Kidney epithelial cell (primary cell): ENCODE data around the gene HIC1. TPM values are rescaled to one million over a fixed set of nuclear protein-coding genes. Genes with fewer than 3 reads are reported as not detected.

ENCODE experiments used
- DNase-seq: peaks from one replicate; pipeline ENCODE4 v3.0.0-alpha.2; 2010; ENCODE audit warnings: low read depth
- H3K27me3 ChIP-seq: 2 replicates; pipeline ENCODE4 v1.6.0; 2011; ENCODE audit warnings: low read length; ENCODE audit not compliant: control insufficient read depth, insufficient read depth
- H3K36me3 ChIP-seq: 2 replicates; pipeline ENCODE4 v1.5.1; 2011; ENCODE audit warnings: low read length; ENCODE audit not compliant: control insufficient read depth, insufficient read depth
- H3K4me3 ChIP-seq: 2 replicates; pipeline ENCODE4 v1.5.1; 2011; ENCODE audit warnings: low read depth, mild to moderate bottlenecking, control low read depth, low read length
- CTCF ChIP-seq: IDR thresholded peaks from 2 replicates; pipeline ENCODE4 v1.5.1; 2011; ENCODE audit warnings: mild to moderate bottlenecking, moderate library complexity, low read length, control low read depth, inconsistent platforms; ENCODE audit not compliant: insufficient read depth, poor library complexity, severe bottlenecking
- total RNA-seq: library from RNA; depleted of rRNA; stranded (reverse); fragments of >200 nt; gene quantifications from 2 replicates; pipeline ENCODE4 v1.2.3, GENCODE V29; 2015

The HIC1 gene
- total RNA-seq, 1 donor from 2014 or later = 11.9 TPM

- H3K36me3 ChIP-seq = no peaks in the 10 kb centered on the region
- DNase-seq = no peak
- H3K27me3 ChIP-seq = no peaks in the 10 kb centered on the region
- no peak overlapping the region for H3K4me3 ChIP-seq
- no peak for TF ChIP-seq CTCF
Observed at GRCh38 chr17:2102931-2103809, 48.3 kb downstream of the HIC1 start.

- no peaks in the 10 kb centered on the region for H3K27me3 ChIP-seq
- H3K36me3 ChIP-seq = no peaks in the 10 kb centered on the region
- no peak for DNase-seq
- no peak for TF ChIP-seq CTCF
- H3K4me3 ChIP-seq = no peak overlapping the region
Observed at GRCh38 chr17:2105663-2106062, 50.8 kb downstream of the HIC1 start.

GRCh38 chr17:2106308-2106955, 51.5 kb downstream of the HIC1 start:
- no peak for DNase-seq
- no peaks in the 10 kb centered on the region for H3K27me3 ChIP-seq

GRCh38 chr17:2107050-2107449, 52.1 kb downstream of the HIC1 start:
- no peak for TF ChIP-seq CTCF
- H3K27me3 ChIP-seq = no peaks in the 10 kb centered on the region

More at GRCh38 chr17:2106308-2106955, 51.5 kb downstream of the HIC1 start:
- no peak for TF ChIP-seq CTCF
- Histone ChIP-seq H3K4me3 (no peak overlapping the region), H3K36me3 (no peaks in the 10 kb centered on the region)

GRCh38 chr17:2107506-2107905, 52.6 kb downstream of the HIC1 start:
- H3K4me3 ChIP-seq = no peak overlapping the region
- H3K36me3 ChIP-seq = no peaks in the 10 kb centered on the region
- DNase-seq = no peak

More at GRCh38 chr17:2107050-2107449, 52.1 kb downstream of the HIC1 start:
- H3K4me3 ChIP-seq = no peak overlapping the region
- DNase-seq = no peak
- no peaks in the 10 kb centered on the region for H3K36me3 ChIP-seq

More at GRCh38 chr17:2107506-2107905, 52.6 kb downstream of the HIC1 start:
- no peak for TF ChIP-seq CTCF
- no peaks in the 10 kb centered on the region for H3K27me3 ChIP-seq
